Body of pancreas (tissue), 4 donors: ENCODE results near the gene PDPK1. TPM values are rescaled to one million over a fixed set of nuclear protein-coding genes. Genes with fewer than 3 reads are reported as not detected.
"Not testable (repeated sequence)": the region's sequence is repeated elsewhere in the genome, so short reads cannot be mapped to it uniquely, and the experiment has no call there.

Experiments
- ATAC-seq: fragments of 150-250 bp; one replicate; pipeline ENCODE4 v1.9.1; 2016
- DNase-seq, 4 donors: peaks; one replicate each; pipeline ENCODE4 v3.0.0-alpha.2; 2019
- H3K27ac ChIP-seq, 4 donors: fragments of 200-600 bp; sonication (generic); 1 replicate in 3 of 4; 2 replicates in 1 of 4; pipeline versions ENCODE4 v1.5.1 to v1.6.1; 2016 to 2019; ENCODE audit warnings: mild to moderate bottlenecking in 1 of 4, mixed read lengths in 1 of 4, moderate library complexity in 1 of 4
- H3K27me3 ChIP-seq, 2 donors: fragments of 200-600 bp; sonication (generic); one replicate each; pipeline ENCODE4 v1.6.0; 2016; ENCODE audit warnings: mild to moderate bottlenecking in 1 of 2
- H3K36me3 ChIP-seq, 2 donors: fragments of 200-600 bp; sonication (generic); replicated peaks in 1 of 2; 2 replicates each; pipeline ENCODE4 v1.5.1; 2016; ENCODE audit warnings: low read depth in 2 of 2; ENCODE audit not compliant: insufficient read depth in 1 of 2
- H3K4me1 ChIP-seq: fragments of 200-600 bp; sonication (generic); one replicate; pipeline ENCODE4 v1.6.0; 2016
- H3K4me3 ChIP-seq, 2 donors: fragments of 200-600 bp; sonication (generic); 1 replicate in 1 of 2; 2 replicates in 1 of 2; pipeline ENCODE4 v1.5.1; 2016 to 2019
- H3K9me3 ChIP-seq, 3 donors: fragments of 200-600 bp; sonication (generic); 1 replicate in 2 of 3; 2 replicates in 1 of 3; pipeline ENCODE4 v1.5.1; 2016
- POLR2A ChIP-seq, 3 donors: fragments of 450-650 bp; IDR thresholded peaks; one replicate each; pipeline ENCODE4 v1.6.1; 2016; ENCODE audit warnings: antibody characterized with exemption in 3 of 3, mild to moderate bottlenecking in 2 of 3
- WGBS, 2 donors: methylation state at CpG; one replicate each; pipeline ENCODE4 v1.1.5; 2017; 5-methylcytosine and 5-hydroxymethylcytosine counted together
- intact Hi-C: fragments of 100-400 bp; cut with DNase I; formaldehyde crosslinking; loops from one replicate; pipeline ENCODE4 v1.15.1; 2023
- total RNA-seq, 2 donors: library from RNA; depleted of rRNA; stranded (reverse); fragments of >200 nt; gene quantifications; one replicate each; pipeline ENCODE4 v1.1.0, GENCODE V29; 2016
- TF ChIP-seq, protein P1 (sequence below), 7 experiments: fragments of 450-650 bp in 4 of 7; fragments of 200-600 bp in 3 of 7; sonication (generic) in 3 of 7; IDR thresholded peaks; one replicate each; pipeline ENCODE4 v1.5.1; 2016 to 2019; ENCODE audit warnings: antibody characterized with exemption in 7 of 7

Gene PDPK1
- total RNA-seq, 2 donors from 2014 or later: 20.5 to 28.0 TPM

DNA sequence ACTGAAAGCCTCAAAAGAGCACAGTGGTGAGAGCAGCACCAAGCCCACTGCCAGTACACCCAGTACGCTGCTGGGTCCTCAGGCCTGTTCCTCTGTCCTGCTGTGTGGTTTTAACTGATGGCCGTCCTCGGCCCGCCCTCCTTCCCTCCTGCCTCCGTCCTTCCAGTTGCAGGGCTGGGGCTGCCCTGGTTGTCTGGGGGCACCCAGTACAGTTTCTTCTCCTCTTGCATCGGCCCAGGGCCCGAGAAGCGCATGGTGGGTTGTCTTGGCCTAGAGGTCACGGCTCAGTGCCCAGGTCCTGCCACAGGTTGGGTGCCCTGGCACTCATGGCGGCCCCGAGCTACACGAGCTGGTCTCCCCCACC, 73.7 kb downstream of the PDPK1 start:
- intact Hi-C loops: no loop called here
- Histone ChIP-seq H3K27ac (no peak overlapping the region), H3K27me3 (no peaks in the 10 kb centered on the region), H3K4me3 (no peak overlapping the region), H3K36me3 (peaks cover 0 to 12% of the 10 kb centered on the region in 2 donors), H3K9me3 (no peaks in the 10 kb centered on the region), H3K4me1 (no peaks in the 10 kb centered on the region)
- no peak for ATAC-seq
- no peak for DNase-seq
- 95 to 97% methylated on average over 7 to 11 of the region's 12 CpGs for WGBS, 2 donors
- TF ChIP-seq, protein P1, sequence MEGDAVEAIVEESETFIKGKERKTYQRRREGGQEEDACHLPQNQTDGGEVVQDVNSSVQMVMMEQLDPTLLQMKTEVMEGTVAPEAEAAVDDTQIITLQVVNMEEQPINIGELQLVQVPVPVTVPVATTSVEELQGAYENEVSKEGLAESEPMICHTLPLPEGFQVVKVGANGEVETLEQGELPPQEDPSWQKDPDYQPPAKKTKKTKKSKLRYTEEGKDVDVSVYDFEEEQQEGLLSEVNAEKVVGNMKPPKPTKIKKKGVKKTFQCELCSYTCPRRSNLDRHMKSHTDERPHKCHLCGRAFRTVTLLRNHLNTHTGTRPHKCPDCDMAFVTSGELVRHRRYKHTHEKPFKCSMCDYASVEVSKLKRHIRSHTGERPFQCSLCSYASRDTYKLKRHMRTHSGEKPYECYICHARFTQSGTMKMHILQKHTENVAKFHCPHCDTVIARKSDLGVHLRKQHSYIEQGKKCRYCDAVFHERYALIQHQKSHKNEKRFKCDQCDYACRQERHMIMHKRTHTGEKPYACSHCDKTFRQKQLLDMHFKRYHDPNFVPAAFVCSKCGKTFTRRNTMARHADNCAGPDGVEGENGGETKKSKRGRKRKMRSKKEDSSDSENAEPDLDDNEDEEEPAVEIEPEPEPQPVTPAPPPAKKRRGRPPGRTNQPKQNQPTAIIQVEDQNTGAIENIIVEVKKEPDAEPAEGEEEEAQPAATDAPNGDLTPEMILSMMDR (IDR thresholded peaks at IDR 0.05): no peak

DNA sequence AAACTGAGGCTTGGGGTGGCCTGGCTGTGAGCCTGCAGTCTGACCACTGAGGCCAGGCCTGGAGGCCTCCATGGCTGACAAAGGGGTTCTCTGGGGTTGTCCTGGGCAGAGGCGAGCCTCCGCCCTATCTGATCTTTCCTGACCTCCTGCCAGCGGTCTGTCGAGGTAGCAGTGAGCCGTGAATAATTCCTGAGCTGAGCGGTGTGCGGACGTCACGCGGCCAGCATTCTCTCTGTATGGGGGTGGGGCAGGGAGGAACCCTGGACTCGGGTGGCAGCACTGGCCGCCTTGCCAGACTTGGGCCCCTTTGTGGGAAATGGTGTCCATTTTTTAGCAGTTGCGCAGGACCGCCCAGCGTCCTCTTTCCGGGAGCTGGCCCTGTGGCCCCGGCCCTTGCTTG, 74.1 kb downstream of the PDPK1 start:
- H3K27ac ChIP-seq, H3K9me3 ChIP-seq, H3K4me3 ChIP-seq, ATAC-seq, H3K27me3 ChIP-seq, H3K4me1 ChIP-seq, intact Hi-C loops, DNase-seq: not testable (repeated sequence)
- WGBS, 2 donors: no CpG with 5 or more reads among the region's 17 CpGs
- H3K36me3 ChIP-seq: peaks cover 0 to 12% of the 10 kb centered on the region in 2 donors

DNA sequence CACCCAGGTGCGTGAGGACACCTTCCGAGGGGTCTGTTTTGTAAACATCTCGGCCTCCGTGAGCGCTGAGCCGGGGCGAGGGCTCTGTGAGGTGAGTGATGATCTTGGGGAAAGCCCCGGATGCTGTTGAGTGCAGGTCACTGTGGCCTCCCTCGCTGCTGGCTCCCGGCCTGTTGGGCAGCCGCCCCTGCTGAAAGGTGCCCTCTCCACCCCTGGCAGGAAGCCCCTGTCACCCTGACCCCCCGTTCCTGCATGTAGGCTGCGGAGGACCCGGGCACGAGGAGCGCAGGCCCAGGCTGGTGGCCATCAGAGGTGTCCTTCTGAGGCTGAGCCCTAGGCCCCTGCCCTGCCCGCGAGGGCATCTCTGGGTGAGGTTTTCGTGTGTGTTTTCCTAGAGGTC, 75.4 kb downstream of the PDPK1 start:
- H3K4me1 ChIP-seq, H3K4me3 ChIP-seq, H3K27me3 ChIP-seq, intact Hi-C loops, H3K27ac ChIP-seq, H3K9me3 ChIP-seq, ATAC-seq, DNase-seq: not testable (repeated sequence)
- 91 to 100% methylated on average over 1 to 15 of the region's 19 CpGs for WGBS, 2 donors
- H3K36me3 ChIP-seq: peaks cover 0 to 12% of the 10 kb centered on the region in 2 donors

DNA sequence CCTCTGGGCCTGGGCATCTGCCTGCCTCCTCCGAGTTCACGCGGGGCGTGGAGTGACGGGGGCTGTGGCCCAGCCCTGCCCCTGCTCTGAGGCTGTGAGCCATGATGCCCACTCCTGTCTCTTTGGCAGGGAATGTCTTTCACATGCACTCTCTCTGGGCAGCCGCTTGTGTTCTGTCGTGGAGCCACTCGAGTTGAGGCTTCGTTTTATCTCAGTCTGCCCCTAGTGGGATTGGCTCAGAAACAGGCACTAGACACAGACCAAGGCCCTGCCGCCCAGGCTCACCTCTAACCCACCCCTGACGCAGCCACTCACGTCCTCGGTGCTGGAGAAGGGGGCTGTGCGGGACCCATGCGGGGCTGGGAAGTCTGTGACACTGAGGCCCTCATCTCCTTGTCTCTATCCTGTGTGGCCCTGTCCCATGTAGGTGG, 77.0 kb downstream of the PDPK1 start:
- no peak for TF ChIP-seq POLR2A (IDR thresholded peaks at IDR 0.05)
- TF ChIP-seq, protein P1 (IDR thresholded peaks at IDR 0.05): no peak
- ATAC-seq (no peak), DNase-seq (no peak)
- intact Hi-C loops: no loop called here
- Histone ChIP-seq H3K4me3 (no peak overlapping the region), H3K4me1 (no peaks in the 10 kb centered on the region), H3K27ac (no peak overlapping the region), H3K9me3 (no peaks in the 10 kb centered on the region), H3K36me3 (peaks cover 0 to 12% of the 10 kb centered on the region in 2 donors), H3K27me3 (no peaks in the 10 kb centered on the region)
- WGBS, 2 donors: 88 to 91% methylated on average over 15 of the region's 15 CpGs

DNA sequence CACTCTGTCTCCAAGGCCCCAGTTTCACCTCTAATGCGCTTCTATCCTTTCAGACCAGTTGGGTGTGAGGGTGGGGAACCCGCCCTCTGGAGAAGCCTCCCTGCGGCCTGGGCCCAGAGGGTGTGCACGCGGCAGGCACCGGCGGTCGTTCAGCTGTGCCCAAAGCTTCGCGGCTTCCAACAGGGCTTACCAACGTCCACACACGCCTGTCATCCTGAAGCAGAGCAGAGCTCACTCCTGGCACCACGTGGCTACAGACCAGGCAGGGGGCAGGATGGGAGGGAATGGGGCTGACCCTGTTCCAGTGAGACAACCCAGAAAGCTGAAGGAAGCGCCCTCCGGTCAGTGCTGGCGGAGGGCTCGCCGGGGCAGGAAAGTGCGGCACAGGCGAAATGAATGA, 81.1 kb downstream of the PDPK1 start:
- H3K4me1 ChIP-seq, H3K36me3 ChIP-seq, intact Hi-C loops, H3K27me3 ChIP-seq, DNase-seq, H3K4me3 ChIP-seq, H3K9me3 ChIP-seq, H3K27ac ChIP-seq, ATAC-seq: not testable (repeated sequence)
- no CpG with 5 or more reads among the region's 20 CpGs for WGBS, 2 donors

DNA sequence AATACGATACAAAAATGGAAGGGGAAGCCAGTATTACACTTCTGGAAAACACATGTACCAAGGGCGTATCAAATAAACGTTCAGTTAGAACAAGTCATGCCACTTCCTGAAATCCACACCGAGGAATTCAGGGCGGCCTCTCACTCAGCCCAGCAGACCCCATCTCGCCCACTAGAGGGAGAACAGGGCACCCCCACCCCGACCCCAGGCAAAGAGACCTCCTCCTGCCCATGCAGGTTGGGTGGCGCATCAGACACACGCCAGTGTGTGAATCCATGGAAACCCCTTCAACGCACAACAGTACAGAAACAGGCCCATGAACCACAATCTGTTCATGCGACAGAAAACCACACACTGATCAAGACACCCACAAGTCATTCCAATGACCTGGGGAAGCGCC, 81.8 kb downstream of the PDPK1 start:
- H3K27me3 ChIP-seq, H3K9me3 ChIP-seq, H3K27ac ChIP-seq, H3K4me1 ChIP-seq, DNase-seq, intact Hi-C loops, H3K36me3 ChIP-seq, H3K4me3 ChIP-seq, ATAC-seq: not testable (repeated sequence)
- WGBS, 2 donors: 46% methylated on average over 8 of the region's 12 CpGs; no CpG with 5 or more reads in 1 of the 2 donors

DNA sequence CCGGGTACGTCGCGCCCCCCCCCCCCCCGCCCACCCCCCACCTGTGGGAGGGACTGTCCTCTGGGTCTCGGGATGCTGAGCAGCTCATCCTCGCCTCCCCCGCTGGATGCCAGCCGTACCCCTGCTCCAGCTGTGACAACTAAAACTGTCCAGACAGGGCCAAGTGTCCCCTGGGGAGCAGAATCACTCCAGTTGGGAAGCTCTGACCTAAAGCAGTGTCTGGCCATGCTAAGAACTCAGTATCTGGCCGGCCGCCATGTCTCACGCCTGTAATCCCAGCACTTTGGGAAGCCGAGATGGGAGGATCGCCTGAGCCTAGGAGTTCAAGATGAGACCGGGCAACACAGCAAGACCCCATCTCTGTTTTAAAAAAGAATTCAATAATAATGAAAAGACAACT, 83.0 kb downstream of the PDPK1 start:
- H3K9me3 ChIP-seq, DNase-seq, ATAC-seq, H3K36me3 ChIP-seq, H3K27ac ChIP-seq, H3K4me1 ChIP-seq, intact Hi-C loops, H3K27me3 ChIP-seq, H3K4me3 ChIP-seq: not testable (repeated sequence)
- no CpG with 5 or more reads among the region's 15 CpGs for WGBS, 2 donors

DNA sequence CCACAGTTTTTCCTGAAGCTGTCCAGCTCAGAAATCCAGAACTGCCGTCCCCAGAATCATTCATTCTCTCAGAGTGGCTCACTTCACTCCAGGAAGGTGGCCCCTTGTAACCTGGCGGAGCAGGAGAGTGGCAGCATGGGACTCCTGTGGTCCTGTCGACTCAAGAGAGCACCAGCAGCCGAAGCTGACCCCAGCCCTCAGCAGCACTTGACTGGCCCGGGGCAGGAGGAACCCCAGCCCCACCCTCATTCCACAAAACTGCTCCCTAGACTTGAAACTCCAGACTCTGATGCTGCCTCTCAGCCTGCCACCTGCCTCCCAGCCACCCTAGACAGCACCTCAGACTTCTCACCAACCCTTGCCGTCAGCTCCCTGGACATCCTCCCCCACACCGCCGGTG, 83.6 kb downstream of the PDPK1 start:
- H3K36me3 ChIP-seq, H3K4me1 ChIP-seq, H3K27ac ChIP-seq, H3K9me3 ChIP-seq, intact Hi-C loops, H3K27me3 ChIP-seq, H3K4me3 ChIP-seq, DNase-seq: not testable (repeated sequence)
- no CpG with 5 or more reads among the region's 8 CpGs for WGBS, 2 donors
- peak; percentile 15 for ATAC-seq

DNA sequence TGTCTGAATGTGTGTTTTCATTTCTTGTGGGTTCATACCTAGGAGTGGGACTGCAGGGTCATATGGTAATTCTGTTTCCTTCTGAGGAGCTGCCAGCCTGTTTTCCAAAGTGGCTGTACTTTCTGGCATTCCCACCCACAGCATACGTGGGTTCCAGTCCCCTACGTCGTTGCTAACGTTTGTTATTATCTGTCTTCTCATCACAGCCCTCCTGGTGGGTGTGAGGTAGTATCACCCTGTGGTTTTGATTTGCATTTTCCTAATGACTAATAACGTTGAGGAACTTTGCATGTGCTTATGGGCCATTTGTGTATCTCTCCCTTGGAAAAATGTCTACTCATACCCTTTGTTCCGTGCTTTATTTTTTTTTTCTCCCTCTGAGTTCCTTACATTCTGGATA, 89.3 kb downstream of the PDPK1 start:
- intact Hi-C loops, H3K4me3 ChIP-seq, H3K27me3 ChIP-seq, H3K4me1 ChIP-seq, ATAC-seq, H3K27ac ChIP-seq, DNase-seq, H3K36me3 ChIP-seq, H3K9me3 ChIP-seq: not testable (repeated sequence)
- WGBS, 2 donors: no CpG with 5 or more reads among the region's 6 CpGs

DNA sequence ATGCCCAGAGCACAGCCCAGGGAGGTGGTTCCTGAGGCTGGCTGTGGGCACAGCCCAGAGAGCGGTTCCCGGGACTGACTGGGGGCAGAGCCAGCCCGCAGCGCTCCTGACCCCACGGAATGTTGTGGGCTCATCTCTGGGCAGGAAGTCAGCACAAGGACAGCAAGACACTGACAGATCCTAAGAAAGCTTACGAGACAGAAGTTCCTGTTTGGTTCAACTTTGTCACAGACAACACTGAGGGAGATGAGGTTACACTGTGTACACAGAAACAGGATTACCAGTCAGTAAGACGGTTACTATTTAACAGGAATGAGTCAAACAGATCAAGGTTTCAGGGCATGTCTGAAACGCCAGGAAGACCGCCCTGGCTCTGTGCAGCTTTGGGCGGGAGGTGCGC, 93.4 kb downstream of the PDPK1 start:
- no CpG with 5 or more reads among the region's 11 CpGs for WGBS, 2 donors
- H3K4me3 ChIP-seq, H3K9me3 ChIP-seq, H3K27ac ChIP-seq, intact Hi-C loops, H3K36me3 ChIP-seq, H3K4me1 ChIP-seq, DNase-seq, H3K27me3 ChIP-seq: not testable (repeated sequence)
- ATAC-seq: peak; percentile 62

DNA sequence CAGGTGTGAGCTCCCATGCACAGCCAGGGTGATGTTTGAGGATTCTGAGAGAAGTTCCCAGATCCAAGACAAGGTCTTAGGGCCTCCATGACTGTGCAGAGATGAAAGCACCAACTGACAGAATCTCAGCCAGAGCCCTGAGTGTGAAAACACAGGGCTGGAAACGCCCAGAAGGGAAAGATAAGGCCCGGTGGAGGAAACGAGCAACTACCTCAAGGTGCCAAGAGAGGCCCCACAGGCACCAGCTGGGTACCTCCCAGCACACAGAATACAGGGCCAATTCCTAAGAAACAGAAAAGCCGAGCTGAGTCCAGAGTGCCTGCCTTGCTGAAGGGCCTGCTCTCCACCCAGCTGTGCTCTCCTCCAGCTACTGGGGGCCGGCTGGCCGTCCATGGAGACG, 94.5 kb downstream of the PDPK1 start:
- WGBS, 2 donors: no CpG with 5 or more reads among the region's 7 CpGs
- ATAC-seq, H3K4me1 ChIP-seq, H3K36me3 ChIP-seq, H3K9me3 ChIP-seq, H3K27me3 ChIP-seq, H3K4me3 ChIP-seq, H3K27ac ChIP-seq, intact Hi-C loops, DNase-seq: not testable (repeated sequence)
